Testis (tissue), 3 donors: ENCODE results near the gene ARFIP1. TPM values are rescaled to one million over a fixed set of nuclear protein-coding genes. Genes with fewer than 3 reads are reported as not detected.

Experiments used
- DNase-seq: peaks from one replicate; pipeline ENCODE4 v3.0.0-alpha.2; 2019
- H3K27ac ChIP-seq, 2 donors: fragments of 200-600 bp; sonication (generic); one replicate each; pipeline ENCODE4 v1.5.1; 2019
- H3K27me3 ChIP-seq: fragments of 200-600 bp; sonication (generic); one replicate; pipeline ENCODE4 v1.5.1; 2019
- H3K36me3 ChIP-seq: fragments of 200-600 bp; sonication (generic); one replicate; pipeline ENCODE4 v1.5.1; 2017; ENCODE audit warnings: low read depth; ENCODE audit errors: missing control alignments
- H3K4me1 ChIP-seq: fragments of 200-600 bp; sonication (generic); one replicate; pipeline ENCODE4 v1.5.1; 2019
- H3K4me3 ChIP-seq, 2 donors: fragments of 200-600 bp; sonication (generic); one replicate each; pipeline ENCODE4 v1.5.1; 2017 to 2019
- H3K9me3 ChIP-seq: fragments of 200-600 bp; sonication (generic); one replicate; pipeline ENCODE4 v1.5.1; 2017
- POLR2A ChIP-seq: fragments of 450-650 bp; IDR thresholded peaks from one replicate; pipeline ENCODE4 v1.6.1; 2017; ENCODE audit warnings: antibody characterized with exemption, mild to moderate bottlenecking, moderate library complexity
- WGBS, 2 donors: methylation state at CpG; one replicate each; pipeline ENCODE4 v1.1.5; 2018; 5-methylcytosine and 5-hydroxymethylcytosine counted together
- intact Hi-C: fragments of 100-400 bp; cut with DNase I; formaldehyde crosslinking; loops from one replicate; pipeline ENCODE4 v1.15.1; 2023; ENCODE audit warnings: low total_unique reads
- polyA plus RNA-seq: library from polyadenylated mRNA; stranded (reverse); fragments of 350-450 nt; fragmentation: Illumina TruSeq; extraction: RNeasy Lipid Tissue Mini Kit (QIAGEN cat#74804); gene quantifications from one replicate; pipeline ENCODE4 v1.2.3, GENCODE V29; 2014; ENCODE audit warnings: low read depth, low replicate concordance; ENCODE audit not compliant: insufficient read depth
- total RNA-seq, 2 donors: library from RNA; depleted of rRNA; stranded (reverse); fragments of >200 nt; gene quantifications; one replicate each; pipeline ENCODE4 v1.2.3, GENCODE V29; 2016
- TF ChIP-seq, protein P1 (sequence below), 3 experiments: fragments of 450-650 bp in 2 of 3; fragments of 200-600 bp in 1 of 3; sonication (generic) in 1 of 3; IDR thresholded peaks; one replicate each; pipeline ENCODE4 v1.5.1; 2016 to 2019; ENCODE audit warnings: antibody characterized with exemption in 3 of 3, mild to moderate bottlenecking in 2 of 3, moderate library complexity in 1 of 3

Gene ARFIP1
- total and polyA plus RNA-seq, 3 donors from 2014 or later: 22.3 to 37.0 (median 31.7) TPM

DNA sequence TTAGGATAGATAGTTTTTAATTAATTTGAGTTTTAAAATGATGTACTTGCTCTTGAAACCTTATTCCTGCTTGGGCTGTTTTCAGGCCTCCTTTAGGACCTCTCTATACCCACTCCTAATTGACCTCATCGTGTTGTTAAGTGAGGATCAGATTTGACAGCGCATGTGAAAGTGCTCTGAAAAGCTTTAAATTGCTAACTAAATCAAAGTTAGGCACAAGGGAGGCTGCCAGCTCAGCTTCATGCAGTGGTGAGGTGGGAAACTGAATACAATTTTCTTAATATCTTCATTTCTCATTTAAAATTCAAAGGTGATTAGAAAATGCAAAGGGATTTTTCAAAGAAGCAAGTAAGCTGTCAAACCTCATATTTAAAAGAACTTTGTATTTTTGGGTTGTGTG, 176.4 kb downstream of the ARFIP1 start:
- H3K27ac ChIP-seq: no peak overlapping the region
- H3K4me1 ChIP-seq: peaks cover 3% of the 10 kb centered on the region
- intact Hi-C loops: no loop called here
- WGBS, 2 donors: 73 to 77% methylated on average over 2 of the region's 2 CpGs
- H3K4me3 ChIP-seq: no peak overlapping the region
- no peaks in the 10 kb centered on the region for H3K27me3 ChIP-seq
- no peaks in the 10 kb centered on the region for H3K9me3 ChIP-seq
- H3K36me3 ChIP-seq: no peaks in the 10 kb centered on the region
- TF ChIP-seq, protein P1, sequence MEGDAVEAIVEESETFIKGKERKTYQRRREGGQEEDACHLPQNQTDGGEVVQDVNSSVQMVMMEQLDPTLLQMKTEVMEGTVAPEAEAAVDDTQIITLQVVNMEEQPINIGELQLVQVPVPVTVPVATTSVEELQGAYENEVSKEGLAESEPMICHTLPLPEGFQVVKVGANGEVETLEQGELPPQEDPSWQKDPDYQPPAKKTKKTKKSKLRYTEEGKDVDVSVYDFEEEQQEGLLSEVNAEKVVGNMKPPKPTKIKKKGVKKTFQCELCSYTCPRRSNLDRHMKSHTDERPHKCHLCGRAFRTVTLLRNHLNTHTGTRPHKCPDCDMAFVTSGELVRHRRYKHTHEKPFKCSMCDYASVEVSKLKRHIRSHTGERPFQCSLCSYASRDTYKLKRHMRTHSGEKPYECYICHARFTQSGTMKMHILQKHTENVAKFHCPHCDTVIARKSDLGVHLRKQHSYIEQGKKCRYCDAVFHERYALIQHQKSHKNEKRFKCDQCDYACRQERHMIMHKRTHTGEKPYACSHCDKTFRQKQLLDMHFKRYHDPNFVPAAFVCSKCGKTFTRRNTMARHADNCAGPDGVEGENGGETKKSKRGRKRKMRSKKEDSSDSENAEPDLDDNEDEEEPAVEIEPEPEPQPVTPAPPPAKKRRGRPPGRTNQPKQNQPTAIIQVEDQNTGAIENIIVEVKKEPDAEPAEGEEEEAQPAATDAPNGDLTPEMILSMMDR (IDR thresholded peaks at IDR 0.05): no peak
- TF ChIP-seq POLR2A: no peak
- DNase-seq: no peak

DNA sequence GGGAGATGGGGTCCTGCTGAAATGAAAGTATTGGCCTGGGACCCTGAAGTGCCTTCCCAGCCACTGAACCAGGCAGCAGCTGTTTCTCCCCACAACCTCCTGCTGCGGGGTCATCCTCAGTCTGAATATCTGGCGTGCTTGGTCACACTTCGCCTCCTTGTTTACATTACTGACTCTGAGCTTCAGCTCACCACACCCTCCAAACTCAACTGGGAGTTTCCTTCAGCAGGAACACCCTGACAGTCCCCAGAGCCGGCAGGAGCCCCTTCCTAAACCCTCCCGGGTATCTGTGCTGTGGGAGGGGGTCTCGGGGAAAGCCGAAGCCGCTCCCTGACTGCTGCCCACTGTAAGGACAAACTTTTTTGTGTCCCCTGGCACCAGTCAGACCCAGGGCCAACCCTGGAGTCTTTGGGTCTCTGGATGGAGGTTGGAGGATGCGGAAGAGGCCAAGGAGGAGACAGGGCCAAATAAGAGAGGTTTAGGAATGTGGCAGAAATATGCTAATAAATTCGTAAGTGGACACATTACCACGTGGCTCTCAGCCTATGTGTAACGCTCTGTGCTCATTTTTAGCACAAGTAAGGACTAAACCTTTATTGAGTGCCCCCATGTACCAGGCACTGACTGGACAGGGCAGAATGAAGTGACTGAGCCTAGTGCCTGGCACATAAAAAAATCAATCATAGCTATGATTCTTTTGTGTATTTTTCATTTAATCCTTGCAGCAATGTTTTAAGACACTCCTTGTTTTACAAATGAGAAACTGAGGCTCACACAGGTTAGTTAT, 177.1 kb downstream of the ARFIP1 start:
- Histone ChIP-seq H3K9me3 (no peaks in the 10 kb centered on the region), H3K4me1 (peaks cover 3% of the 10 kb centered on the region), H3K4me3 (no peak overlapping the region), H3K27ac (no peak overlapping the region), H3K27me3 (no peaks in the 10 kb centered on the region), H3K36me3 (no peaks in the 10 kb centered on the region)
- no peak for TF ChIP-seq POLR2A
- TF ChIP-seq, protein P1 (IDR thresholded peaks at IDR 0.05): no peak
- 77 to 86% methylated on average over 12 of the region's 12 CpGs for WGBS, 2 donors
- DNase-seq: no peak
- intact Hi-C loops: no loop called here

DNA sequence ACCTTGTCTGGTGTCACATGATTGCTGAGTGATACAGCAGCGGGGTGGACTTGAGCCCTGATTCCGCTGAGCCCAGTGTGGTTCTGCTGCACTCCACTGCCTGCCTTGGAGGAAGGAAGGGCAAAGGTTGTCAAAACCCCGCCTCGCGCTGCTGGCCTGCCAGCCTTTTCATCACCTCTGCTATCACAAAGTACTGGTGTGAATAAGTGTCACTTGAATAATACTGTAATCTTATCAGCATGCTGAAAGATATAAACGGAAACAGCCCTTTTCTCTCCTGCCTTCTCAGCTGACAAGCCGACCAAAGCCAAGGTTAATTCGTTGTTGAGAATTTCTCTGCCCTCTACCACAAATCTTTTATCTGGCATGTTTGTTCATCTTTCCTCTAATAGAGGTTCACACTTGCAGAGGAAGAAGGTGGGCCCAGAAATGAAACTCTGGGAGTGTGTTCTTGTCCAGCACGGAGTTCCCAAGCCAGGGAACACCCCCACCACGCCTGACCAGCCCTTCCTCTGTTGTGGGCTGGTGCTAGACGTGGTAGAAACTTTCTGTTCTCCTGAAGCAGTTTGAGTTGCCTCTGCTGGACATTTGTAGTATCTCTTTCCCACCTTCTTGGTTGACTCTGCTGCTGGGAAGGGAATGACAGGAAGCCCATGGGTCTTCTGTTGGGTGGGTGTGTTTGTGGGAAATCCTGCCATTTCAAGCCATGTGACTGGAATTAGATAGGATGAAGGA, 177.8 kb downstream of the ARFIP1 start:
- TF ChIP-seq POLR2A: no peak
- TF ChIP-seq, protein P1 (IDR thresholded peaks at IDR 0.05): no peak
- Histone ChIP-seq H3K27ac (no peak overlapping the region), H3K27me3 (no peaks in the 10 kb centered on the region), H3K9me3 (no peaks in the 10 kb centered on the region), H3K36me3 (no peaks in the 10 kb centered on the region), H3K4me3 (no peak overlapping the region), H3K4me1 (peaks cover 3% of the 10 kb centered on the region)
- intact Hi-C loops: no loop called here
- no peak for DNase-seq
- 54 to 58% methylated on average over 11 of the region's 11 CpGs for WGBS, 2 donors

DNA sequence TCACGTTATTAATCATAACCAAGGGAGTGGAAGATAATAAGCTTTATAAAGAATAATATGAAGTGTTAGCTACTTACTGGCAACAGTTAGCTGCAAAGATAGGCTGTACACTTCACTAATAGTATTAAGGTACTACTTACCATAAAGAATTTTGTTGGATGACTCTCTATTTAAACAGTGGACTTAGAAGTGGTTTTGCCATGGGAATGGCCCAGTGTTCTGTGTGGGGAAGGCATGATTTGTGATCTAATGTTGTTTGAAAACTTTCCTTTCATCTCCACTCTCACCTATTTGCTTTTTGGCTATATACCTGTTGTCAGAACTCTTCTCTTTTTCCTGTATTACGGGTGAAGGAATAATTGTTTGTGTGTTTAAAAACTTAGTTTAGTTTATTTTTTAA, 179.3 kb downstream of the ARFIP1 start:
- TF ChIP-seq, protein P1 (IDR thresholded peaks at IDR 0.05): no peak
- TF ChIP-seq POLR2A: no peak
- no peak overlapping the region for H3K4me3 ChIP-seq
- peaks cover 3% of the 10 kb centered on the region for H3K4me1 ChIP-seq
- H3K36me3 ChIP-seq: no peaks in the 10 kb centered on the region
- DNase-seq: no peak
- no peaks in the 10 kb centered on the region for H3K27me3 ChIP-seq
- no peaks in the 10 kb centered on the region for H3K9me3 ChIP-seq
- intact Hi-C loops: no loop called here
- WGBS, 2 donors: 84% methylated on average over 2 of the region's 2 CpGs
- H3K27ac ChIP-seq: no peak overlapping the region
